Measurements from ENCODE around the gene MTARC2.

Gene MTARC2

DNA sequence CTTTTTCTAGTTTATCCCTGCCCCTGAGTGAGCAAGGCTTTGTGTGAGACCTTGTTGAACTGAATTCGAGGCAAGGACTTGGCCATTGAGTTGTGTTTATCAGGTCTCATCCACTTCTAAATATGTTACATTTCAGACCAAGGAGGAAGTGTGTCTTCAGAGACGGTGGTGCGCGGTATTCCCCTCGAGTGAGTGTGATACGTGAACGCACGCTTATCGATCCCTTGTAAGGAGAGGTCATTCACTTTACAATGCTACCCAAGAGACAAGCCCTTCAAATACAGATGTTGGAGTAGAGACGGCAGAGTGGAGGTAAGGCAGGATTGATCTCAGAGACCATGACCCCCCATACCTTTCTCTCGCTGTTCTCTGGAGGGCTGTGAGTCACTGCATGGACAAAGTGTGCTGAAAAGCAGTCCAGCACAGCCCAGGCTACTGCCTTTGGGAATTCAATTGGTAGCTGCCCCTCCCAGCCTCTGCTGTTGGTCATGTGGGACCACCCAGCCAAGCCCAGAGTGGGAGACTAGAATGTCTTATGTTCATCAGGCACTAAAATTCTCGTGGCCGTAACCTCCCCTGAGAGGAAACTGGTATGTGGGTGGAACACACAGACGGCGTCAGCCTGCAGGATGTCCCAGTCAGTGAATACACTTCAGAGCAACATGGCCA lies 22.3 kb downstream of the MTARC2 start:
- DNase-seq, result no peak

DNA sequence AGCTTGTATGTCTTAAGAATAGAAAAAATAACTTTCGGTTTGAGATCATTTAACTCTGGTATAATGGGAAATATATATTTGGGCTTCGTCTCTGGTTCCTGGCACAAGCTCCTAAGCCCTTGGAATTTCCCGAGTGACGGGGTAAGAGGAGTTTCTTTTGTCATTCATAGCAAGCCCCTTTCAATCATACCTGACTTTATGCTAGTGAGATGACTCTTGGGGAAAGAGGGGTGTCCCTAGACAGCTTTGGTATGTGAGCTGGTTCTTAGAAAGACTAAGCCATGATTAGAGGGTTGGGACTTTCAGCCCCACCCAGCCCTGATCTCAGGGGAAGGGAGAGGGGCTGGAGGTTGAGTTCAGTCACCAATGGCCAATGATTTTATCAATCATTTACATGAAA lies 24.7 kb downstream of the MTARC2 start:
- no peak for DNase-seq

DNA sequence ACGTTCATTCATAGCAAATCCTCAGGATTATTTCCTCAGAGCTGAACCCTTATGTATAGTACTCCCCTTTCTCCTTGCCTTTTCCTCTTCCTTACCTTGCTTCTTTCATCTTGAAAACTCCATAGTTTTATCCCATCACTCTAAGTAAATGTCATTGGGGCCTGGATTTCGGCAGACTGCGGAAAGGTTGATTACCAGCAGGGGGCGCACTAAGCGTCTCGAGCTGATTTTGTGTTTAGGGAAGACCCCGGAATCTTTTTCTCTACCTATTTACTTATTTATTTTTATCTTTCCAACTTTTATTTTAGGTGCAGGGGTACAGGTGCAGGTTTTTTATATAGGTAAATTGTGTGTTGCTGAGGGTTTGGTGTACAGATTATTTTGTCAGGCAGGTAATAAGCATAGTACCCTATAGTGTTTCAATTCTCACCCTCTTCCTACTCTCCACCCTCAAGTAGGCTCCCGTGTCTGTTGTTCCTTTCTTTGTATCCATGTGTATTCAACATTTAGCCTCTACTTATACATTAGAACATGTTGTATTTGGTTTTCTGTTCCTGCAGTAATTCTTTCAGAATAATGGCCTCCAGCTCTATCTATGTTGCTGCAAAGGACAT lies 27.2 kb downstream of the MTARC2 start:
- DNase-seq, result no peak

DNA sequence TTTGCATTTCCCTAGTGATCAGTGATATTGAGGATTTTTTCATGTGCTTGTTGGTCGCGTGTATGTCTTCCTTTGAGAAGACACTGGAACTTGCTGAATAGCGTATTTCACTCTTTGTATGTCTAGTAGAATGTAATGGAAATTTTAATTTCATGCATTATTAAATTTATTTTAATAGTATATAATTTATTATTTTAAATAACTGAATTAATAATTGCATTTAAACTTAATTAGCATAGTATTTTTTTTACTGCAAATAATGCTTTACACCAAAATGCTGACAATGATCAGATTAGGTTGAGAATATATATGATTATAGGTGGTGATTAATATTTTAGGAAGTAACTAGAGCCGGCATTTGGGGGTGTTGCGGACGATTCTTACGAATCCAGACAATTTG lies 28.1 kb downstream of the MTARC2 start:
- no peak for DNase-seq

DNA sequence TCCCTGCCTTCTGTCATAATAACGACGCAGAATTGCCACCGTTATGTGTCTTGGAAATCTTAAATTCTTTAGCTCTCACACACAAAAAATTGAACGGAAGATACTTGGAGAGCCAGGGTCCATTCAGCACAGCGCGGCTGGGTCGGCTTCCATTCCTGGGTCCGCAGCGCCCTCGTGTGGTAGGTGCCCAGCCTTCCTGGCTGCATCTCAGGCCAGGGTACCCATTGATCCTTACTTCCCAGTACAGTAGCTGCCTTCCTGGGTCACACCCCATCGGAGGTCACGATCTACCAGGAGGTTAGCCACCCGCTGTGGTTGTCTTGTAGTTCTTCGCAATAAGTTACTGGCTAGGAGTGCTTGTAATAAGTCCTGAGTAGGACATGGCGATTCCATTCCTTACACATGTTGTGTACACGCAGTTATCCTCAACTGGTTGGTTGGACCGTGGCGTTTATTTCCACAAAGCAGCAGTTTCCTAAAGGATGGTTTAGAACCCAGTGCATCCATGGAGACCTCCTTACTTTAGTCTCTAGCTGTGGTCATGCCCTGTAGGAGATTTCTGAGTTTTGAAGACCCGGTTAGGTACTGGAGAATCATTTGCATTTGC lies 28.7 kb downstream of the MTARC2 start:
- DNase-seq, result peak; percentile 35

DNA sequence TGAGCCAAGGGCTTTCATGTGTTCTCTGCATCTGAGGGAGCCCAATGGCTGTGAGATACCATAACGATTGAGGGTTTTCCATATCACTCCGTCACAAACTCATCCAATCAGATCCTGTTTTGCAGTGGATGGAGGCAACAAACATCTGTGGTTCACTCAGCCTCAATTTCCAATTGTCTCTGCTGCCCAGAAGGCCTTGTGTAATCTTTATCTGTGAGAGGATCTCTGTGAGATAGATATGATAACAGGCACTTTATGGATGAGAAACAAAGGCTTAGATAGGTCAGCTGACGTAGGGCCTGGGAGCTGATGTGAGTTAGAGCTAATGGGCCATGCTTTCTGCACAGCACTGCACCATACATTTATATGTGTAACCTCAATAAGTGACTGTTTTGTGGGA lies 35.3 kb downstream of the MTARC2 start:
- DNase-seq, result no peak

DNA sequence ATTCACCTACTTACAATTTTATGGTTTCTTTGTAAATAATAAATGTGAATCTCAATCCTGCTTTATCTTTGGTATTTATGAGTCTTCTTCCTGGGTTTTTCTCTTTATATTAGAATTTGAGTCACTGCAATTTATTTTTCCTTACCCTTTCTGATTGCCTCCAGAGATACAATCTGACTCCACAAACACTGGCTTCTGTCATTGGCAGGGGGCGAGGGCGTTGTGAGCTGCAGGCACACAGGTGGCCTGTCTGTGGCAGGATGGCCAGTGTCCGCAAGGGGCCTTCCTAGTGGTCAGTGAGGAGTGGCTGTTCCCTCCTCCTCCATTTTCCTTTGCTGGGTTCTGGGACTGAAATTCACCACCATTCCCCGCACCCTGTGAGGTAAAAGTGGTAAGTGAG lies 36.6 kb downstream of the MTARC2 start:
- no peak for DNase-seq

DNA sequence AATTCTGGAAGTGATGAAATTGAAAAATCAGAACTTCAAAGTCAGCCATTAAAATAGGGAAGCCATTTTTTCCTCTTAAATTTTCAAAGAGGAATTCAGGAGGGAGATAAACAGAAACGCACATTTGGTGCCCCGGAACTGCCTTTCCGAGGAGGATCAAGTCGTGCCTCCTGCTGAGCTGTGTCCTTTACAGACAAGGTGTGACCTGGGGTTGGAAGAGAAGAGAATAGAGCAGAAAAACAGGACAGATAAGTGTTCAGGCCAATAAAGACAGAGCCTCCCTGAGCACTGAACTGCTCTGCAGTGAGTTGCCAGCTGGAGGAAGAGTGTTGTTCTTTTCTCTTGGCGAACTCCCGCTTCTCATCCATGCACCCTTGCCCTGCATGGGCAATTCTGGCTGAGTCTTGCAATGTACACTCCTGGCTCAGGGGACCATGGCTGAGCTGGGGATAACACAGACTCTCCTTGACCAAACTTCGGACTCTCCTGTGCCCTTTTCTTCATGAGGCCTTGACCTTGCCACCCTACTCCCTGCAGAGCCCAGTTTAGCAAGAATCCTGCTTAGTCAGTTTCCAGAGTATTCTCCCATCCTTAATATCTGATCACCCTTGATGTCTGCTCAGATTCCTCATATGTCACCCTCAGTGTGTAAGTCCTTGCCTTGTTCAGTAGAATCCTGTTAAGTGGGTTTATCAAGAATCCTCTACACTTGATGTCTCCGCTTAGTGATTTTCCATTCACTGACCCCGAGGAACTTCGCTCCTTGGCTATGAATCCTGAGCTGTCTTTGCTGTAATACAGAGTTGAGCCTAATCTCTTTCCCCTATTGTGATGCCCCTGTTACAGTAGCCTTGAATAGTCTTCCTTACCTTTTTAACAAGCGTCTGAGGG lies 37.3 kb downstream of the MTARC2 start:
- DNase-seq, result no peak

DNA sequence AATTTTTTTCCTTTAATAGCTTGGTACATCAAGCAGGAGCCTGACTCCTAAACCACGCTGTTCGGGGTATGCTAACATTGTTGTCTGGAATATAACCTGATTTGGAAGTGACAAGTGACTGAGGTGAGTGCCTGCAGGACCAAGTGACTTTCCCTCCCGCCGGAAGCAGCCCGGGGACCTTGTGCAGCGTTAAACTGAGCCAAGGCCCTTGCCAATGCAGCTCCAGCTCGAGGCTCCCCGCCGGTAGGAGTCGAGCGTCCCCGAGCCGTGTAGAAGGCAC lies 37.9 kb downstream of the MTARC2 start:
- no peak for DNase-seq

DNA sequence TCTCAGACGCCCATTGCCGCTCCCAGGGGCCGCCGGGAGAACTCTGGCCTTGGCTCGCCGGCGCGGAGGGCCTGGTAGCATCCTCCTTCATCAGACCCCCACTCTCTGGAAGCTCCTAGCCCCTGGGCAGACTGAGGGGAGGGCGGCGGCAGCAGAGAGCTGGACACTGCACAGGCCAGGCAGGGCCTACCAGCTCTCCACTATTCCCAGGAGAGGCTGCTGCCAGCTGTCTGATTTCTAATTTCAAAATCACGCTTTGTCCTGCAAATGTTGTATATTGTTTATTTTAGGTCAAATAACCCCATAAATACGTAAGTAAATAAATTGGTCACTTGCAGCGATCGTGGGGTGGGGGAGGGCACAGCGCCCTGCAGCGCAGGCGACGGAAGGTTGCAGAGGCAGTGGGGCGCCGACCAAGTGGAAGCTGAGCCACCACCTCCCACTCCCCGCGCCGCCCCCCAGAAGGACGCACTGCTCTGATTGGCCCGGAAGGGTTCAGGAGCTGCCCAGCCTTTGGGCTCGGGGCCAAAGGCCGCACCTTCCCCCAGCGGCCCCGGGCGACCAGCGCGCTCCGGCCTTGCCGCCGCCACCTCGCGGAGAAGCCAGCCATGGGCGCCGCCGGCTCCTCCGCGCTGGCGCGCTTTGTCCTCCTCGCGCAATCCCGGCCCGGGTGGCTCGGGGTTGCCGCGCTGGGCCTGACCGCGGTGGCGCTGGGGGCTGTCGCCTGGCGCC lies 38.4 kb downstream of the MTARC2 start, which contains the start of gene MTARC1:
Gene MTARC1 (plus strand): TSS at position 577 of the 732 bp plus-strand sequence. CDS start 32 bp downstream, at position 609.
- no peak for DNase-seq

DNA sequence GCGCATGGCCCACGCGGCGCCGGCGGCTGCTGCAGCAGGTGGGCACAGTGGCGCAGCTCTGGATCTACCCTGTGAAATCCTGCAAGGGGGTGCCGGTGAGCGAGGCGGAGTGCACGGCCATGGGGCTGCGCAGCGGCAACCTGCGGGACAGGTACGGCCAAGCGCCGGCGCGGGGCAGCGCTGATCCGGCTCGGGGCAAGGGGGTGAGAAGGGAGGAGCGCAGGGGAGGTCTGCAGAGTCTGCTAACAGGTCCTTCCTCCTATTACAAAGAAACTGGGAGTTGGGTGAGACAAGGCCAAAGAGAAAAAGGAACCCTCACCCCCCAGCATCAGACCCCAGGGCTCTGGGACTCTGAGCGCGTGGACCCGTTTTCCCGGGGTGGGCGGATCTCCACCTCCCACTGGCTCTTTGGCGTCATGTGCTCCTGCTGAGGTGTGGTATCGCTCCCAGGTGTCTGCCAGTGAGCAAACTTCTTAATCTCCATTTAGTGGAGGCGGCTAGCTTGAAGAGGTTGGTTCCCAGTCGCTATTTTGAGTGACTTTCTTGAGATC lies 39.0 kb downstream of the MTARC2 start:
- peak; percentile 32 for DNase-seq

DNA sequence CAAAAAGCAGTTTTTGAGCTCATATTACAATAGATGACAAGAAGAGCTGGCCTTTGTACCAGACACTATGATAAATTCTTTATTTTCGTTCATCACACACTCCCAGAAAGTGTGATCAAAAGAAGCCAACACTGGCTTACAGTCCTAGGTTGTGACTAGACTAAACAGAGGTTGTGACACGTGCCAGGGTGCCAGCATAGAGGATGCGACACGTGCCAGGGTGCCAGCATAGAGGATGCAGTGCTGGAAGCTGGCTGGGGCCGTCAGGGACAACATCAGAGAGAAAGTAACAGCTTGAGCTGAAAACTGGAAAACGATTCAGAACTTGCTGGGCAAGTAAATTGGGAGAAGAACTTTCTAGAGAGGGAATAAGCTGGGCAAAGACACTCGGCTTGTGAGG lies 40.8 kb downstream of the MTARC2 start:
- no peak for DNase-seq

DNA sequence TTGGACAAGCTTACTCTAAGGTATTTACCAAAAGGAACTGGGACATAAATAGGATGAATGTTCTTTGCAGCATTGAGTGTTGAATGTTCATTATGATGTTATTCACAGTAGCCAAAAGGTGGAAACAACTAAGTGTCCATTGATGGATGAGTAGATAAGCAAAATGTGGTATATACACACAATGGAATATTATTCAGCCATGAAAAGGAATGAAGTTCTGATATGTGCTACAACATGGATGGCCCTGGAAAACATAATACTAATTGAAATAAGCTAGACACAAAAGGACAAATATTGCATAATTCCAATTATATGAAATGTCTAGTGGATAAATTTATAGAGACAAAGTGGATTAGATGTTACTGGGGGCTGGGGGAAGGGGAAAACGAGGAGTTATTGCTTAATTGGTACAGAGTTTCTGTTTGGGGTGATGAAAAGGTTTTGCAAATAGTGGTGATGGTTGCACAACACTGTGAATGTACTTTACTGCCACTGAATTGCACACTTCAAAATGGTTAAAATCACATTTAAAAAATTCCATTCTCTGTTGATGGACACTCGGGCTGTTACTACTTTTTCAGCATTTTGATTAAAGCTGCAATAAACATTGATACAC lies 41.5 kb downstream of the MTARC2 start:
- no peak for DNase-seq

DNA sequence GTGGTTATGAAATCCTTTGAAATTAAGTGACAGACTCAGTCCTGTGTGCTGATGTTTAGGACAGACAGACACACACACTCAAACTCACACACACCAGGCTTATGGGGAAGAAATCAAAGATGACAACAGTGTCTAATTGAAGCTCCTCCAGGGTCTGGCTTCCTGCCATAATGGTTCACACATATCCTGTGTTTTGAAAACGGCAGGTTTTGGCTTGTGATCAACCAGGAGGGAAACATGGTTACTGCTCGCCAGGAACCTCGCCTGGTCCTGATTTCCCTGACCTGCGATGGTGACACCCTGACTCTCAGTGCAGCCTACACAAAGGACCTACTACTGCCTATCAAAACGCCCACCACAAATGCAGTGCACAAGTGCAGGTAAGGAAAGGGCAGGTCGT lies 43.2 kb downstream of the MTARC2 start:
- peak; percentile 56 for DNase-seq

DNA sequence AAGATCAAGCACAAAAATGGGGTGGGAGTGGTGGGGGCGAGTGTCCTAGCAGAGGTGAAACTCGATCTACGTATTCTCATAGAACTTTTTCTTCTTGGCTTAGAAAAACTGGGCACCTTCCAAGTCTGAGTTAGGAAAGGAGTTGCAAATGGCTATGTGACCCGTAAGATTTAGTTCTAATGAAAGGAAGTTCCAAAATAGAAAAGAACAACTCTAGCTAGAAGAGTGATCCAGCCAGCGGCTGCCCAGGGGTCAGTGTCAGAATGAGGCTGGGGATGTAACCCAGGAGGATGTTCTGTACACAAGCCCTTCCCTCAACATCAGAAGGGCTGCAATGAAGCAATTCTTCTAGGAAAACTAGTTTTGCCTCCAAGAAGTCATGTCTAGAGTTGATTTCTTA lies 43.8 kb downstream of the MTARC2 start:
- DNase-seq, result no peak

DNA sequence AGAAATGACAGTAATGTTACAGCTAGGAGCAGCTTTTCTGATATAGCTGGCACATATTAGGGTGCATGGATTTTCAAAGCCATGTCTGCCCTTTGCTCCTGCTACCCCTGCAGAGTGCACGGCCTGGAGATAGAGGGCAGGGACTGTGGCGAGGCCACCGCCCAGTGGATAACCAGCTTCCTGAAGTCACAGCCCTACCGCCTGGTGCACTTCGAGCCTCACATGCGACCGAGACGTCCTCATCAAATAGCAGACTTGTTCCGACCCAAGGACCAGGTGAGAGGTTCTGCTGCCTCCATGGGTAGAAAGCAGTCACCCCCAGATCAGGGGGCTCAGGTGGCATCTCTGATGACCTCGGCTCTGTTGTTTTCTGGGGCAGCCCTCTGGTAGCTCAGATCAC lies 48.4 kb downstream of the MTARC2 start:
- no peak for DNase-seq

DNA sequence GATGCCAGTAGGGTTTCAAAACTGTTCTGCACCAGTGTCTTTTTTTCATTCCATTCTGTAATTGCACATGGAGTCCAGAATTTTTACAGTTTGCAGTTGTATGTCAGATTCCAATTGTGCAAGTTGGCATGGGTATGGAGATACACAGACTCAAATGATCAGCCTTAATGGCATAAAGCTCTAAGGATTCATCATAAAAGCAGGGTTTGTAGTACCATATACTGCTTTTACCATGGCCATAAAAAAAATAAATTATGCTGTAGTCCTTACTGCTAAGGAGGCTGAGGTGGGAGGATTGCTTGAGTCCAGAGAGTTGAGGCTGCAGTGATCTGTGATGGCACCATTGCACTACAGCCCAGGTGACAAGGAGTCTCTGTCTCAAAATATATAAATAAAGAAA lies 48.9 kb downstream of the MTARC2 start:
- no peak for DNase-seq

DNA sequence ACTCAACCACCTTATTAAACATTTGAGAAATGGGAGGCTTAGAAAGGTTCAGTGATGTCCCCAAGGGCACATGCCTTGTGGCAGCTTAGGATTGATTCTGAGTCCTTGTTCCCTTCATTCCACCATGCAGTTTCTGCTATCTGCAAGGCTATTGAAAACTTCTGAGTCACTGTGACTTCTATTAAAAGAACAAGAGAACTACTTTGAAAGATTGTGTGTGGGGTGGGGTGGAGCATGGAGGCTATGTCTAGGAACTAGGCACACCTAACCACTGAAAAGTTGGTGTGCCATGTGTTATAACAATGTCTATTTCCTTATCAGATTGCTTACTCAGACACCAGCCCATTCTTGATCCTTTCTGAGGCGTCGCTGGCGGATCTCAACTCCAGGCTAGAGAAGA lies 49.4 kb downstream of the MTARC2 start:
- DNase-seq, result no peak

DNA sequence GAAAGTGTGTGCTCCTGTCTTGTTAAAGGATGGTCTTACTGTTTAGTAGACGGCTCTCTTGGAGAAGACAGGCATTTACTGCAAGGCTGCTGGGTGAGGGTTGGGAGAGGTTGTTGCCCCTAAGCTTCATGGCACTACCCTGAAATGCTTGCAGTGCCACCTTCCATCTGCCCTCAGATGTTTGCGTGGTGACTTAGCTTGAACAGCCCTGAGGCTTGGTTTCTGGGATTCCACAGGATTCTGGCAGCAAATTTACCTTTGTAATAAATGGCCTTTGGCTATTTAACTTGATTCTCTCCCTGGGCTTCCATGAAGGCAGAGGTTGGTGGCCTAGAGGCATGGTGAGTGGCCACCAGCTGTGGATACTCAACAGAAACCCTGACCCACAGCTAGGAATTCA lies 50.2 kb downstream of the MTARC2 start:
- no peak for DNase-seq

DNA sequence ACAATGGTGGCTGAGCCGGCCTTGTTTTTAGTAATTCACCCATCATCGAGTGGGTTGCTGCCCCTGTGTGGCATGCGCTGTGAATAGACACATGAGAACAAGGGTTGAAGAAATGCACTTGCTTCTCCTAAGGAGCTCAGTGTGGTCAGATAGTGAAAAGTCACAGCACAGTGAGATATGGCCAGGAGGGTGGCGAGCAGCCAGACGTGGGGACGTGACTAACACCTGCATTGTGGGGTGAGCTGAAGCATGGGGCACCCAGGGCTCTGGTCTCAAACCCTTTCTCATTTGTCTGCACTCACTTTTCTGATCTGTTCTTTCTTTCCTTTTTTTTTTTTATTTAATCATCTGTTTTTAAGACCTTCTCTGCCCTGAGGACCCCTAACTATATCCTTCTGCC lies 52.1 kb downstream of the MTARC2 start:
- DNase-seq, result no peak

DNA sequence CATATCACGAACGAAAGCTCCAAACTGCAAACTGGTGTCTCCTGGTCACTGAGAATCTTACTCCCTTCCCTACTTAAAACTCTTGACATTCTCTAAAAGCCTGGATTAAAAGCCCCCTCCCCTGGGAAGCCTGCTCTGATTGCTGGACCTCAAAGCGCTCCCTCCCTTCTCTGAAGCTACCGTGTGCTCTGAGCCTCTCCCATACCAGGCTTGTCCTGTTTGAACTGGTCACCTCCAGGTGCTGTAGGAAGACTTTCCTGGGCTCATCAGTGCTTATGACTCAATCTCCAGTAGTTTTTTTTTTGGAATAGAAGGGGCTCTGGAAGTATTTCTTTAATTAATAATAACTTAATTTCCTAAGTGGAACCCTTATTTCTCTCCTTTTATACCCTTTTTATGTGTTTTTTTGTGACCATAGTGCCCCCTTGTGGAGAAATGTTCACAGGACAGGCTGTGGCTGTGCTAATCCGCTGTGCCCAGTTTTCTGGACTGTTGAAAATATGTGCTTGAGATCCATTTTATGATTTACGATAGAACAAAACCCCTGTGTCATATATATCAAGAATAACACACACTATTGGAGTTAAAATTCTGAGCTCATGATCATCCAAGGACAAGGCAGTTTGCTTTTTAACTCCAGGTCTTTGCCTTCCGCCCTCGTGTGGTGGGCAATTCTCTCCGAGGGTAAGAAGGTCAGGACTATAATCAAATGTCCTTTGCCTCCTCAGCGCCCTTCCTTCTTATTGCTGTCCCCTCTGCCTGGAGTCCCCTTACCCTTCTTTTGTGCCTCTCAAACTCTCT lies 55.5 kb downstream of the MTARC2 start:
- DNase-seq, result no peak
